HepG2 (cell line): Measurements from ENCODE around the gene STN1. TPM values are rescaled to one million over a fixed set of nuclear protein-coding genes. Genes with fewer than 3 reads are reported as not detected.

Source experiments
- BCL6 ChIP-seq: IDR thresholded peaks from 2 replicates; pipeline ENCODE4 v1.6.1; 2016; ENCODE audit warnings: missing genetic modification reagents, missing compliant biosample characterization
- FOXA1 ChIP-seq, 2 experiments: fragments of 450-650 bp in 1 of 2; sonication (generic) in 1 of 2; formaldehyde crosslinking in 1 of 2; IDR thresholded peaks; 2 replicates each; pipeline versions ENCODE4 v1.4.0 to v1.6.1; 2016 to 2020; ENCODE audit warnings: missing genetic modification reagents in 1 of 2
- FOXK1 ChIP-seq: sonication (generic); formaldehyde crosslinking; IDR thresholded peaks from 2 replicates; pipeline ENCODE4 v1.4.0; 2020; ENCODE audit warnings: low read depth, missing genetic modification reagents, borderline replicate concordance
- FOXO1 ChIP-seq: sonication (generic); formaldehyde crosslinking; IDR thresholded peaks from 2 replicates; pipeline ENCODE4 v1.4.0; 2020; ENCODE audit warnings: missing genetic modification reagents
- HNRNPUL1 ChIP-seq: fragments of 200-400 bp; formaldehyde crosslinking; IDR thresholded peaks from 2 replicates; pipeline ENCODE4 v1.6.1; 2017; ENCODE audit warnings: low read depth, mild to moderate bottlenecking, low read length, moderate library complexity
- MED13 ChIP-seq: sonication (generic); formaldehyde crosslinking; IDR thresholded peaks from 2 replicates; pipeline ENCODE4 v1.5.0; 2020; ENCODE audit warnings: missing genetic modification reagents
- NR2C2 ChIP-seq: sonication (generic); formaldehyde crosslinking; IDR thresholded peaks from 2 replicates; pipeline ENCODE4 v1.4.0; 2020; ENCODE audit warnings: missing genetic modification reagents, mild to moderate bottlenecking, moderate library complexity, borderline replicate concordance
- RELA ChIP-seq: sonication (generic); formaldehyde crosslinking; IDR thresholded peaks from 2 replicates; pipeline ENCODE4 v1.4.0; 2020; ENCODE audit warnings: missing genetic modification reagents
- SIN3A ChIP-seq: IDR thresholded peaks from 2 replicates; pipeline ENCODE4 v1.6.1; 2011; ENCODE audit warnings: low read depth, mild to moderate bottlenecking, control low read depth, low read length, borderline replicate concordance
- SP5 ChIP-seq: IDR thresholded peaks from 2 replicates; pipeline ENCODE4 v1.6.1; 2016; ENCODE audit warnings: low read depth, borderline replicate concordance
- TBP ChIP-seq: sonication (generic); formaldehyde crosslinking; IDR thresholded peaks from 2 replicates; pipeline ENCODE4 v1.5.0; 2020; ENCODE audit warnings: missing genetic modification reagents
- THAP11 ChIP-seq: IDR thresholded peaks from 2 replicates; pipeline ENCODE4 v1.6.1; 2016; ENCODE audit warnings: missing biosample characterization, missing genetic modification reagents
- ZBTB7B ChIP-seq: sonication (generic); formaldehyde crosslinking; IDR thresholded peaks from 2 replicates; pipeline ENCODE4 v1.4.0; 2020; ENCODE audit warnings: missing genetic modification reagents
- ZMAT3 ChIP-seq: sonication (generic); formaldehyde crosslinking; conservative IDR thresholded peaks from 2 replicates; pipeline ENCODE4 v1.7.0; 2021; ENCODE audit warnings: missing genetic modification reagents
- ZNF749 ChIP-seq: sonication (generic); formaldehyde crosslinking; IDR thresholded peaks from 2 replicates; pipeline ENCODE4 v1.8.0; 2022; ENCODE audit warnings: mild to moderate bottlenecking, missing genetic modification reagents, moderate library complexity, borderline replicate concordance
- polyA plus RNA-seq, 8 experiments: library from polyadenylated mRNA; depleted of rRNA in 3 of 8; stranded (reverse) in 7 of 8; unstranded in 1 of 8; fragments of >200 nt; fragmentation: Illumina TruSeq in 4 of 8; extraction: Trizol in 4 of 8; gene quantifications; 2 replicates each; pipeline versions ENCODE4 v1.2.1 to v1.2.3, GENCODE V29; 2011 to 2016; ENCODE audit warnings: low read depth in 4 of 8, missing spikeins in 1 of 8, mixed read lengths in 1 of 8; ENCODE audit not compliant: insufficient read depth in 1 of 8
- total RNA-seq, 5 experiments: library from RNA; depleted of rRNA; stranded (reverse); fragments of >200 nt; fragmentation: Illumina TruSeq; extraction: Trizol; gene quantifications; 2 replicates each; pipeline ENCODE4 v1.2.3, GENCODE V29; 2016; ENCODE audit warnings: low read depth in 1 of 5
- TF ChIP-seq, protein P1 (sequence below): sonication (generic); formaldehyde crosslinking; IDR thresholded peaks from 2 replicates; pipeline ENCODE4 v1.4.0; 2020; ENCODE audit warnings: missing genetic modification reagents
- TF ChIP-seq, protein P2 (sequence below): sonication (generic); formaldehyde crosslinking; IDR thresholded peaks from 2 replicates; pipeline ENCODE4 v1.4.0; 2020; ENCODE audit warnings: missing genetic modification reagents
- TF ChIP-seq, protein P3 (sequence below): sonication (generic); formaldehyde crosslinking; IDR thresholded peaks from 2 replicates; pipeline ENCODE4 v1.5.0; 2020; ENCODE audit warnings: mild to moderate bottlenecking, missing genetic modification reagents, borderline replicate concordance
- TF ChIP-seq, protein P4 (sequence below): sonication (generic); formaldehyde crosslinking; IDR thresholded peaks from 2 replicates; pipeline ENCODE4 v1.4.0; 2020; ENCODE audit warnings: low read depth, mild to moderate bottlenecking, missing genetic modification reagents

Gene STN1
- total and polyA plus RNA-seq, 2 of the 13 experiments (the other 11 are each of a cell fraction or from before 2014, with no cell fraction given) = 17.6 to 22.7 TPM

DNA sequence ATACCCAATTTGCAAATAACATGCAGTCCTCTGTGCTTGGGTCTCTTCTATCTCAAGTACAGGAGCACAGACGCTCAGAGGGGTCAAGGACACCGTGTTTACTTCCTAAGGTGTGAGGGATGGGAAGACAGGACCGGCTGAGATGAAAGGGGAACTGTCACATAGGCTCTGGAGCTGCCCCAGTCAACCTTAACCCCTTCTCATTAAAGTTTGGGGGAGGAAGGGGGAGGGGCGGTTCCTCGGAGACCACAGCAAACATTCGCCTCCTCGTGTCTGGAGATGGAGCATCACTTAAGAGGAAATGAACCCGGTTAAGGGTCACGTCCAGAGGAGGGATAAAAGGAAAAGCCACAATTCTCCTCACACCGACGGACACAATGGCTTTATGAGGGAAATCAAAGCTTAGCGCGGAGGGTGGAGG lies 63.7 kb downstream of the STN1 start (continued):
- TF ChIP-seq, protein P1, sequence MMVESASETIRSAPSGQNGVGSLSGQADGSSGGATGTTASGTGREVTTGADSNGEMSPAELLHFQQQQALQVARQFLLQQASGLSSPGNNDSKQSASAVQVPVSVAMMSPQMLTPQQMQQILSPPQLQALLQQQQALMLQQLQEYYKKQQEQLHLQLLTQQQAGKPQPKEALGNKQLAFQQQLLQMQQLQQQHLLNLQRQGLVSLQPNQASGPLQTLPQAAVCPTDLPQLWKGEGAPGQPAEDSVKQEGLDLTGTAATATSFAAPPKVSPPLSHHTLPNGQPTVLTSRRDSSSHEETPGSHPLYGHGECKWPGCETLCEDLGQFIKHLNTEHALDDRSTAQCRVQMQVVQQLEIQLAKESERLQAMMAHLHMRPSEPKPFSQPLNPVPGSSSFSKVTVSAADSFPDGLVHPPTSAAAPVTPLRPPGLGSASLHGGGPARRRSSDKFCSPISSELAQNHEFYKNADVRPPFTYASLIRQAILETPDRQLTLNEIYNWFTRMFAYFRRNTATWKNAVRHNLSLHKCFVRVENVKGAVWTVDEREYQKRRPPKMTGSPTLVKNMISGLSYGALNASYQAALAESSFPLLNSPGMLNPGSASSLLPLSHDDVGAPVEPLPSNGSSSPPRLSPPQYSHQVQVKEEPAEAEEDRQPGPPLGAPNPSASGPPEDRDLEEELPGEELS (CRISPR knock-in tag) = peak; percentile 87
- TF ChIP-seq, protein P2, sequence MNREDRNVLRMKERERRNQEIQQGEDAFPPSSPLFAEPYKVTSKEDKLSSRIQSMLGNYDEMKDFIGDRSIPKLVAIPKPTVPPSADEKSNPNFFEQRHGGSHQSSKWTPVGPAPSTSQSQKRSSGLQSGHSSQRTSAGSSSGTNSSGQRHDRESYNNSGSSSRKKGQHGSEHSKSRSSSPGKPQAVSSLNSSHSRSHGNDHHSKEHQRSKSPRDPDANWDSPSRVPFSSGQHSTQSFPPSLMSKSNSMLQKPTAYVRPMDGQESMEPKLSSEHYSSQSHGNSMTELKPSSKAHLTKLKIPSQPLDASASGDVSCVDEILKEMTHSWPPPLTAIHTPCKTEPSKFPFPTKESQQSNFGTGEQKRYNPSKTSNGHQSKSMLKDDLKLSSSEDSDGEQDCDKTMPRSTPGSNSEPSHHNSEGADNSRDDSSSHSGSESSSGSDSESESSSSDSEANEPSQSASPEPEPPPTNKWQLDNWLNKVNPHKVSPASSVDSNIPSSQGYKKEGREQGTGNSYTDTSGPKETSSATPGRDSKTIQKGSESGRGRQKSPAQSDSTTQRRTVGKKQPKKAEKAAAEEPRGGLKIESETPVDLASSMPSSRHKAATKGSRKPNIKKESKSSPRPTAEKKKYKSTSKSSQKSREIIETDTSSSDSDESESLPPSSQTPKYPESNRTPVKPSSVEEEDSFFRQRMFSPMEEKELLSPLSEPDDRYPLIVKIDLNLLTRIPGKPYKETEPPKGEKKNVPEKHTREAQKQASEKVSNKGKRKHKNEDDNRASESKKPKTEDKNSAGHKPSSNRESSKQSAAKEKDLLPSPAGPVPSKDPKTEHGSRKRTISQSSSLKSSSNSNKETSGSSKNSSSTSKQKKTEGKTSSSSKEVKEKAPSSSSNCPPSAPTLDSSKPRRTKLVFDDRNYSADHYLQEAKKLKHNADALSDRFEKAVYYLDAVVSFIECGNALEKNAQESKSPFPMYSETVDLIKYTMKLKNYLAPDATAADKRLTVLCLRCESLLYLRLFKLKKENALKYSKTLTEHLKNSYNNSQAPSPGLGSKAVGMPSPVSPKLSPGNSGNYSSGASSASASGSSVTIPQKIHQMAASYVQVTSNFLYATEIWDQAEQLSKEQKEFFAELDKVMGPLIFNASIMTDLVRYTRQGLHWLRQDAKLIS (CRISPR knock-in tag) = no peak
- peak; percentile 76; the same call in 1 of the 2 replicates for TF ChIP-seq NR2C2
- TF ChIP-seq HNRNPUL1 = no peak
- TF ChIP-seq MED13 (CRISPR knock-in tag) = no peak
- TF ChIP-seq FOXO1 (CRISPR knock-in tag) = peak; percentile 99
- TF ChIP-seq TBP = no peak
- TF ChIP-seq FOXK1 (CRISPR knock-in tag) = peak; percentile 58; the same call in 1 of the 2 replicates
- TF ChIP-seq, protein P3, sequence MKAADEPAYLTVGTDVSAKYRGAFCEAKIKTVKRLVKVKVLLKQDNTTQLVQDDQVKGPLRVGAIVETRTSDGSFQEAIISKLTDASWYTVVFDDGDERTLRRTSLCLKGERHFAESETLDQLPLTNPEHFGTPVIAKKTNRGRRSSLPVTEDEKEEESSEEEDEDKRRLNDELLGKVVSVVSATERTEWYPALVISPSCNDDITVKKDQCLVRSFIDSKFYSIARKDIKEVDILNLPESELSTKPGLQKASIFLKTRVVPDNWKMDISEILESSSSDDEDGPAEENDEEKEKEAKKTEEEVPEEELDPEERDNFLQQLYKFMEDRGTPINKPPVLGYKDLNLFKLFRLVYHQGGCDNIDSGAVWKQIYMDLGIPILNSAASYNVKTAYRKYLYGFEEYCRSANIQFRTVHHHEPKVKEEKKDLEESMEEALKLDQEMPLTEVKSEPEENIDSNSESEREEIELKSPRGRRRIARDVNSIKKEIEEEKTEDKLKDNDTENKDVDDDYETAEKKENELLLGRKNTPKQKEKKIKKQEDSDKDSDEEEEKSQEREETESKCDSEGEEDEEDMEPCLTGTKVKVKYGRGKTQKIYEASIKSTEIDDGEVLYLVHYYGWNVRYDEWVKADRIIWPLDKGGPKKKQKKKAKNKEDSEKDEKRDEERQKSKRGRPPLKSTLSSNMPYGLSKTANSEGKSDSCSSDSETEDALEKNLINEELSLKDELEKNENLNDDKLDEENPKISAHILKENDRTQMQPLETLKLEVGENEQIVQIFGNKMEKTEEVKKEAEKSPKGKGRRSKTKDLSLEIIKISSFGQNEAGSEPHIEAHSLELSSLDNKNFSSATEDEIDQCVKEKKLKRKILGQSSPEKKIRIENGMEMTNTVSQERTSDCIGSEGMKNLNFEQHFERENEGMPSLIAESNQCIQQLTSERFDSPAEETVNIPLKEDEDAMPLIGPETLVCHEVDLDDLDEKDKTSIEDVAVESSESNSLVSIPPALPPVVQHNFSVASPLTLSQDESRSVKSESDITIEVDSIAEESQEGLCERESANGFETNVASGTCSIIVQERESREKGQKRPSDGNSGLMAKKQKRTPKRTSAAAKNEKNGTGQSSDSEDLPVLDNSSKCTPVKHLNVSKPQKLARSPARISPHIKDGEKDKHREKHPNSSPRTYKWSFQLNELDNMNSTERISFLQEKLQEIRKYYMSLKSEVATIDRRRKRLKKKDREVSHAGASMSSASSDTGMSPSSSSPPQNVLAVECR (CRISPR knock-in tag) = peak; percentile 75
- TF ChIP-seq RELA = 0 out of 2 replicates have a peak, but pooled peaks have one; percentile 29
- TF ChIP-seq SIN3A = peak; percentile 11; the same call in 1 of the 2 replicates
- TF ChIP-seq ZNF749 (CRISPR knock-in tag) = no peak
- TF ChIP-seq SP5 = peak; percentile 75
- TF ChIP-seq ZMAT3 (CRISPR knock-in tag) = 0 out of 2 replicates have a peak, but pooled peaks have one; percentile 23
- TF ChIP-seq ZBTB7B = 0 out of 2 replicates have a peak, but pooled peaks have one; percentile 34
- TF ChIP-seq, protein P4, sequence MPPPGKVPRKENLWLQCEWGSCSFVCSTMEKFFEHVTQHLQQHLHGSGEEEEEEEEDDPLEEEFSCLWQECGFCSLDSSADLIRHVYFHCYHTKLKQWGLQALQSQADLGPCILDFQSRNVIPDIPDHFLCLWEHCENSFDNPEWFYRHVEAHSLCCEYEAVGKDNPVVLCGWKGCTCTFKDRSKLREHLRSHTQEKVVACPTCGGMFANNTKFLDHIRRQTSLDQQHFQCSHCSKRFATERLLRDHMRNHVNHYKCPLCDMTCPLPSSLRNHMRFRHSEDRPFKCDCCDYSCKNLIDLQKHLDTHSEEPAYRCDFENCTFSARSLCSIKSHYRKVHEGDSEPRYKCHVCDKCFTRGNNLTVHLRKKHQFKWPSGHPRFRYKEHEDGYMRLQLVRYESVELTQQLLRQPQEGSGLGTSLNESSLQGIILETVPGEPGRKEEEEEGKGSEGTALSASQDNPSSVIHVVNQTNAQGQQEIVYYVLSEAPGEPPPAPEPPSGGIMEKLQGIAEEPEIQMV (CRISPR knock-in tag) = no peak
- peak; percentile 56; the same call in 1 of the 2 replicates for TF ChIP-seq THAP11 (CRISPR knock-in tag)
- TF ChIP-seq BCL6 (CRISPR knock-in tag) = peak; percentile 69
- no peak for TF ChIP-seq FOXA1 (IDR thresholded peaks at IDR 0.05)
- TF ChIP-seq FOXA1 (CRISPR knock-in tag; IDR thresholded peaks at IDR 0.05) = peak; percentile 37; the same call in 1 of the 2 replicates
